GM18505 (cell line): ENCODE data around the gene WNT1.

Experiments used
- ATAC-seq: cut with Tn5 transposase; IDR thresholded peaks from one replicate; pipeline ENCODE4 v1.9.1; 2021; ENCODE audit not compliant: unreplicated experiment
- POLR2A ChIP-seq: IDR thresholded peaks from 4 replicates; pipeline ENCODE4 v1.6.1; 2011; ENCODE audit warnings: borderline replicate concordance; ENCODE audit not compliant: insufficient read depth, insufficient read length; ENCODE audit errors: extremely low read depth

WNT1 gene

GRCh38 chr12:48952691-48953090 lies 25.4 kb upstream of the WNT1 start:
- no peak for TF ChIP-seq POLR2A
- ATAC-seq, result no peak

DNA sequence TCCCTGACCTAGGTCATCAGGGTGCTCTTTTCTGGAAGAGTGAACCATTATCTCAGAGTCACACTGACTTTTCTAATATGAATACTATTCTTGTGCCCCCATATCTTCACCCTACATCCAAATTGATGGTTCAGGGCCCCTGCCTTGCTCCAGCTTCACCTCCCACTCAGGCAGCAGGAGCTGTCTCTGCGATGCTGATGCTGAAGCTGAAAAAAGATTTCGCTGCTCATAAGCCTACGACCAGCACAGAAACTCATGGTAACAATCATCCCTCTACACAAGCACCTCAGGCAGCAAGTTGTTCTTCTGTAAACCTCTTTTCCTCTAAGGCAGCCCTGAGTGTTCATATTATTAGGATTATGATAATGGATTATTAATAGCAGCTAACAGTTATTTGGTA lies 24.1 kb upstream of the WNT1 start:
- no peak for ATAC-seq
- no peak for TF ChIP-seq POLR2A

DNA sequence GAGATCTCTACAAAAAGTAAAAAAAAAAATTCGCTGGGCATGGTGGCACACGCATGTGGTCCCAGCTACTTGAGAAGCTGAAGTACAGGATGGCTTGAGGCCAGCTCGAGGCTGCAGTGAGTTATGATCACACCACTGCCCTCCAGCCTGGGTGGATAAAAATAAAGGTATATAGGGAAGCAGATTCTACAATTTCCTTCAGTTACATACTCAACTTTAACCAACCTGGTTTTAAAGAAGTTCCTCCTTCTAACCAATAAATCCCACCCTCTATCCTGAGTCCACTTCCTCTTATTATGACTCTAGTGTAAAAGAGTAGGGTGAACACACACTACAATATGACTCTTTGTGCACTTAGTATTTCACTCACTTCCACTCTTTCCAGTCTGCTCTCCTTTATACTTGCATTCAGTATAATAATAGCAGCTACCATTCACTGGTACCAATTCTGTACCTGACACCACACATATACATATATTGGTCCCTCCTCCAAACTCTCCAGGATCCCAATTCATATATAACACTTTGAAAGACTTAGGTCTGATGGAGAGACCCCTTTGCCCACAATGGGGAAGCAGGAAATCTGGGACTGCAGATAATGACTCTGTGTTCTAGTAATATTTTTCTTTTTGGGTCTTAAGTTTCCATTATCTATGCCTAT lies 23.2 kb upstream of the WNT1 start:
- no peak for ATAC-seq
- no peak for TF ChIP-seq POLR2A

GRCh38 chr12:48956279-48957140 lies 21.6 kb upstream of the WNT1 start:
- TF ChIP-seq POLR2A, result no peak
- no peak for ATAC-seq

GRCh38 chr12:48957141-48958048 lies 20.7 kb upstream of the WNT1 start, which contains the start of gene ARF3:
TSS of gene ARF3 (minus strand) at chr12:48957487. CDS start at chr12:48941095, 16,392 bp downstream.
- TF ChIP-seq POLR2A, result peak; percentile 71
- peak; percentile 89 for ATAC-seq

DNA sequence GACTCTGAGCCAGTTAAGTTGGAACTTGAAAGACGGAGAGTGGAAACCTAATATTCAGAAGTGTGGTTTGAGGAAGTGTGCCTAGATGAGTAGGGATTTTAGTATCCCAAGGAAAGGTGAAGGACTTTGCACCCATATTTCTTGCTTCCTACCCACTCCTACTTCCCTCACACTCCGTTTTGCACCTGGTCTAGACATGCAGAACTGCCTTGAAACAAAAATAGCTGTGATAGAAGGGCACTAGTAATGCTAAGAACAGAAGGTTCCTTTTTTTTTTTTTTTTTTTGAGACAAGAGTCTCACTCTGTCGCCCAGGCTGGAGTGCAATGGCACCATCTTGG lies 20.1 kb upstream of the WNT1 start:
- no peak for TF ChIP-seq POLR2A

GRCh38 chr12:48960834-48961233 lies 17.3 kb upstream of the WNT1 start:
- ATAC-seq, result no peak
- no peak for TF ChIP-seq POLR2A

More for the DNA sequence above, 20.1 kb upstream of the WNT1 start:
- ATAC-seq, result no peak

DNA sequence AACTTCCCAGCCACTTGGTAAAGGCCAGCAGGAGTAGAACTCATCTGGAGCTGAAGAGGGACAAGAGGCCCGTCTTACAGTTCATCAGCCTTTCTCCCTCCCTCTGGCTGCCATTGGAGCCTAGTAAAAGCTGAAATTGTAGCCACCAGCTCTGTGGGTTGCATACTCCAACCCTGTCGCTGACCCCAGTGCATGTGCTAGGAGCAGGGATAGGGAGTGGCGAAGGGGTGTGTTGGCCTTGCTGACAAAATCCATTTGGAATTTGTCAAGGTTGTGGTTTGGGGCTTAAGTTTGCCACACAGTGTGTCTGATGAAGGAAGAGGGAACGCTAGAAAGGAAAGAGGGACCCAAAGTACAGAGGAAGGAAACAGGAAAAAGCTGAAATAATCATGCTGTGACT lies 16.8 kb upstream of the WNT1 start:
- no peak for TF ChIP-seq POLR2A
- no peak for ATAC-seq

GRCh38 chr12:48961801-48962200 lies 16.3 kb upstream of the WNT1 start:
- TF ChIP-seq POLR2A, result no peak
- ATAC-seq, result no peak

GRCh38 chr12:48965298-48965838 lies 12.8 kb upstream of the WNT1 start:
- TF ChIP-seq POLR2A, result no peak
- no peak for ATAC-seq

GRCh38 chr12:48966177-48966895 lies 11.8 kb upstream of the WNT1 start:
- TF ChIP-seq POLR2A, result no peak
- ATAC-seq, result no peak

DNA sequence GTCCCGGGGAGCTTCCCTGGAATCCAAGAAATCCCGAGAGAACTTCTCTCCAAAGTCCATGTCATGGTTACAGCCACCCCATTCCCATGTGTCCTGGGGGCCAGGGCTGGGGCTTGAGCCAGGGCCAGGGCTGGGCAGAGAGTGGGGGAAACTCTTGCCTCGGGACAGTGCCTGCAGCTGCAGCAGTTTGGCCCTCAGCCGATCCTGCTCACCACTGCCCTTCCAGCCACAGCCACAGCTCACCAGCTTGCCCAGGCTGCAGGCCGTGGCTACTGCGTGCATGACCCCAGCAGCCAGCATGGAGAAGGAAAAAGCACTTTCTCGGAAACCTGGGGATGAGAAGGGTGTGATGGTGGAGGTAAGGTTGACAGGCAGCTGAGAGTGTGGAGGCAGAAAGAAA lies 10.1 kb upstream of the WNT1 start:
- ATAC-seq, result no peak
- TF ChIP-seq POLR2A, result no peak
